SK-N-SH (cell line): ENCODE data around the gene DCDC2.

Experiments used
- ELF1 ChIP-seq: IDR thresholded peaks from 2 replicates; pipeline ENCODE4 v1.4.0; 2012
- MXI1 ChIP-seq: IDR thresholded peaks from 2 replicates; pipeline ENCODE4 v1.6.1; 2012; ENCODE audit warnings: mild to moderate bottlenecking, low read depth, low read length, improper control_type of control experiment
- POLR2AphosphoS5 ChIP-seq: IDR thresholded peaks from 2 replicates; pipeline ENCODE4 v1.6.1; 2012; ENCODE audit warnings: low read depth, low read length
- RAD21 ChIP-seq: IDR thresholded peaks from 2 replicates; pipeline ENCODE4 v1.6.1; 2012; ENCODE audit warnings: mild to moderate bottlenecking, low read length
- RFX5 ChIP-seq: IDR thresholded peaks from 2 replicates; pipeline ENCODE4 v1.6.1; 2012; ENCODE audit warnings: mild to moderate bottlenecking, improper control_type of control experiment, low read length
- YY1 ChIP-seq: IDR thresholded peaks from 2 replicates; pipeline ENCODE4 v1.4.0; 2012; ENCODE audit warnings: low read depth, mild to moderate bottlenecking
- TF ChIP-seq, protein P1 (sequence below): fragments of 200-600 bp; sonication (generic); IDR thresholded peaks from 2 replicates; pipeline ENCODE4 v1.6.1; 2017; ENCODE audit warnings: antibody characterized with exemption, mild to moderate bottlenecking, moderate library complexity
- TF ChIP-seq, protein P2 (sequence below): IDR thresholded peaks from 2 replicates; pipeline ENCODE4 v1.6.1; 2012; ENCODE audit warnings: mild to moderate bottlenecking, low read depth, low read length, moderate library complexity

DNA sequence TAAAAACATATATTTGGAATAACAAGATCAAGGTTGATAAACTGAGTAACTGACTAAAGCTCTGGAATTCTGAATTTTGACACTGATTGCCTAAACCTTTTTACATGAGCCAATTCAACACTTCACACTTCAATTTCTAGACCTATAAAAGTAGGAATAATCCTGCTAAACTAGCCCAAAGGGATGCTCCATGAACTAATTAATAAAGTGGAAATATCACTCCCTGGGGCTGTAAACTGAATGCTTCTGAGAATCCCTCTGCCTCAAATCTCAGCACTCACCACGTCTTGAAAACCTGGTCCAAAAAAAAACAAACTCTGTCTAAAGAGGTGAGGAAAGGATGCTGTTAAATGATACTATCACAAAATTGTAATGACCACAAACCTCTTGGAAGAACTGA is 50.9 kb downstream of the DCDC2 start:
- TF ChIP-seq, protein P1, sequence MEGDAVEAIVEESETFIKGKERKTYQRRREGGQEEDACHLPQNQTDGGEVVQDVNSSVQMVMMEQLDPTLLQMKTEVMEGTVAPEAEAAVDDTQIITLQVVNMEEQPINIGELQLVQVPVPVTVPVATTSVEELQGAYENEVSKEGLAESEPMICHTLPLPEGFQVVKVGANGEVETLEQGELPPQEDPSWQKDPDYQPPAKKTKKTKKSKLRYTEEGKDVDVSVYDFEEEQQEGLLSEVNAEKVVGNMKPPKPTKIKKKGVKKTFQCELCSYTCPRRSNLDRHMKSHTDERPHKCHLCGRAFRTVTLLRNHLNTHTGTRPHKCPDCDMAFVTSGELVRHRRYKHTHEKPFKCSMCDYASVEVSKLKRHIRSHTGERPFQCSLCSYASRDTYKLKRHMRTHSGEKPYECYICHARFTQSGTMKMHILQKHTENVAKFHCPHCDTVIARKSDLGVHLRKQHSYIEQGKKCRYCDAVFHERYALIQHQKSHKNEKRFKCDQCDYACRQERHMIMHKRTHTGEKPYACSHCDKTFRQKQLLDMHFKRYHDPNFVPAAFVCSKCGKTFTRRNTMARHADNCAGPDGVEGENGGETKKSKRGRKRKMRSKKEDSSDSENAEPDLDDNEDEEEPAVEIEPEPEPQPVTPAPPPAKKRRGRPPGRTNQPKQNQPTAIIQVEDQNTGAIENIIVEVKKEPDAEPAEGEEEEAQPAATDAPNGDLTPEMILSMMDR: no peak
- TF ChIP-seq POLR2AphosphoS5 (no peak), RAD21 (no peak), ELF1 (no peak), MXI1 (no peak), RFX5 (no peak), YY1 (no peak)
- TF ChIP-seq, protein P2, sequence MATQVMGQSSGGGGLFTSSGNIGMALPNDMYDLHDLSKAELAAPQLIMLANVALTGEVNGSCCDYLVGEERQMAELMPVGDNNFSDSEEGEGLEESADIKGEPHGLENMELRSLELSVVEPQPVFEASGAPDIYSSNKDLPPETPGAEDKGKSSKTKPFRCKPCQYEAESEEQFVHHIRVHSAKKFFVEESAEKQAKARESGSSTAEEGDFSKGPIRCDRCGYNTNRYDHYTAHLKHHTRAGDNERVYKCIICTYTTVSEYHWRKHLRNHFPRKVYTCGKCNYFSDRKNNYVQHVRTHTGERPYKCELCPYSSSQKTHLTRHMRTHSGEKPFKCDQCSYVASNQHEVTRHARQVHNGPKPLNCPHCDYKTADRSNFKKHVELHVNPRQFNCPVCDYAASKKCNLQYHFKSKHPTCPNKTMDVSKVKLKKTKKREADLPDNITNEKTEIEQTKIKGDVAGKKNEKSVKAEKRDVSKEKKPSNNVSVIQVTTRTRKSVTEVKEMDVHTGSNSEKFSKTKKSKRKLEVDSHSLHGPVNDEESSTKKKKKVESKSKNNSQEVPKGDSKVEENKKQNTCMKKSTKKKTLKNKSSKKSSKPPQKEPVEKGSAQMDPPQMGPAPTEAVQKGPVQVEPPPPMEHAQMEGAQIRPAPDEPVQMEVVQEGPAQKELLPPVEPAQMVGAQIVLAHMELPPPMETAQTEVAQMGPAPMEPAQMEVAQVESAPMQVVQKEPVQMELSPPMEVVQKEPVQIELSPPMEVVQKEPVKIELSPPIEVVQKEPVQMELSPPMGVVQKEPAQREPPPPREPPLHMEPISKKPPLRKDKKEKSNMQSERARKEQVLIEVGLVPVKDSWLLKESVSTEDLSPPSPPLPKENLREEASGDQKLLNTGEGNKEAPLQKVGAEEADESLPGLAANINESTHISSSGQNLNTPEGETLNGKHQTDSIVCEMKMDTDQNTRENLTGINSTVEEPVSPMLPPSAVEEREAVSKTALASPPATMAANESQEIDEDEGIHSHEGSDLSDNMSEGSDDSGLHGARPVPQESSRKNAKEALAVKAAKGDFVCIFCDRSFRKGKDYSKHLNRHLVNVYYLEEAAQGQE: no peak
